K562 (cell line): ENCODE results near the gene TMCO4. TPM values are rescaled to one million over a fixed set of nuclear protein-coding genes. Genes with fewer than 3 reads are reported as not detected.

Experiments
- ATAC-seq: fragments of 200-7000 bp; cut with Tn5 transposase; 3 replicates; pipeline ENCODE4 v1.9.1; 2020; ENCODE audit warnings: moderate library complexity
- BruUV-seq: library from RNA; stranded (reverse); fragments of 400-500 nt; replicated peaks from 2 replicates; lab custom pipeline; 2021; lab: Mats Ljungman, UMichigan
- CTCF ChIA-PET: fragments of 300-600 bp; formaldehyde crosslinking; extraction: SDS; loops from one replicate; lab custom pipeline; 2021; ENCODE audit warnings: low intra/inter-chr PET ratio; lab: Yijun Ruan, JAX
- POLR2A ChIA-PET: fragments of 300-600, 350-650 bp; sonication (Branson Sonifier 250); formaldehyde crosslinking; extraction: SDS; loops from one replicate; lab custom pipeline; 2021; ENCODE audit warnings: antibody characterized with exemption, inconsistent platforms; lab: Yijun Ruan, JAX
- DNase-seq, 4 experiments: peaks; one replicate each; pipeline versions ENCODE4 v3.0.0 to v3.0.0-alpha.2; 2011 to 2018; ENCODE audit warnings: low spot score in 3 of 4, mixed read lengths in 3 of 4; ENCODE audit errors: extremely low read depth in 1 of 4
- FAIRE-seq: peaks from 2 replicates; lab custom pipeline; 2011; peaks lifted over from hg19 to GRCh38; lab: Jason Lieb, UNC
- H2AFZ ChIP-seq: 2 replicates; pipeline ENCODE4 v1.6.0; 2011; ENCODE audit warnings: low read depth, low read length, control low read depth, inconsistent platforms
- H3K27ac ChIP-seq: fragments of 200-600 bp; 3 replicates; pipeline ENCODE4 v1.8.0; 2011; ENCODE audit warnings: low read depth, mild to moderate bottlenecking, control low read depth, inconsistent platforms, low read length, moderate library complexity, mixed read lengths; ENCODE audit errors: extremely low read depth
- H3K27me3 ChIP-seq, 2 experiments: fragments of 300-600 bp in 1 of 2; 2 replicates in 1 of 2; 3 replicates in 1 of 2; pipeline versions ENCODE4 v1.6.0 to v1.8.0; 2011; ENCODE audit warnings: inconsistent platforms in 2 of 2, low read length in 2 of 2, mild to moderate bottlenecking in 1 of 2, mixed read lengths in 1 of 2, moderate library complexity in 1 of 2; ENCODE audit not compliant: control insufficient read depth in 2 of 2, insufficient read depth in 2 of 2
- H3K36me3 ChIP-seq: fragments of 300-600 bp; 3 replicates; pipeline ENCODE4 v1.8.0; 2011; ENCODE audit warnings: mild to moderate bottlenecking, low read length, inconsistent platforms; ENCODE audit not compliant: control insufficient read depth, insufficient read depth
- H3K4me1 ChIP-seq, 2 experiments: fragments of 200-600 bp in 1 of 2; replicated peaks in 1 of 2; 2 replicates in 1 of 2; 3 replicates in 1 of 2; pipeline versions ENCODE4 v1.5.1 to v1.8.0; 2011; ENCODE audit warnings: inconsistent platforms in 2 of 2, low read length in 2 of 2, mild to moderate bottlenecking in 1 of 2, mixed read lengths in 1 of 2, moderate library complexity in 1 of 2; ENCODE audit not compliant: control insufficient read depth in 2 of 2, insufficient read depth in 2 of 2
- H3K4me2 ChIP-seq: 2 replicates; pipeline ENCODE4 v1.6.1; 2011; ENCODE audit warnings: low read length, control low read depth, inconsistent platforms, mixed read lengths; ENCODE audit not compliant: insufficient read depth
- H3K4me3 ChIP-seq: fragments of 200-600 bp; sonication (generic), shearing (Covaris generic); 2 replicates; pipeline ENCODE4 v1.5.1; 2016; ENCODE audit warnings: control low read depth, inconsistent platforms
- H3K79me2 ChIP-seq: fragments of 200-600 bp; 3 replicates; pipeline ENCODE4 v1.8.0; 2011; ENCODE audit warnings: low read length, inconsistent platforms; ENCODE audit not compliant: control insufficient read depth, insufficient read depth
- H3K9ac ChIP-seq, 2 experiments: 2 replicates each; pipeline versions ENCODE4 v1.6.0 to v1.6.1; 2011; ENCODE audit warnings: low read depth in 2 of 2, low read length in 2 of 2, control low read depth in 1 of 2, inconsistent platforms in 1 of 2, mild to moderate bottlenecking in 1 of 2, mixed read lengths in 1 of 2; ENCODE audit not compliant: insufficient read depth in 1 of 2
- H3K9me1 ChIP-seq: one replicate; pipeline ENCODE4 v1.6.0; 2011; ENCODE audit warnings: inconsistent platforms, mild to moderate bottlenecking, low read length, moderate library complexity; ENCODE audit not compliant: control insufficient read depth, insufficient read depth
- H3K9me3 ChIP-seq: replicated peaks from 2 replicates; pipeline ENCODE4 v1.5.1; 2011; ENCODE audit warnings: low read depth, low read length, inconsistent platforms; ENCODE audit not compliant: control insufficient read depth, insufficient read depth
- H4K20me1 ChIP-seq: replicated peaks from 2 replicates; pipeline ENCODE4 v1.6.1; 2011; ENCODE audit warnings: low read length, inconsistent platforms, mixed read lengths; ENCODE audit not compliant: control insufficient read depth, insufficient read depth
- RBM25 ChIP-seq: fragments of 200-400 bp; formaldehyde crosslinking; IDR thresholded peaks from 2 replicates; pipeline ENCODE4 v1.6.1; 2018; ENCODE audit warnings: low read length, low read depth, moderate library complexity; ENCODE audit not compliant: severe bottlenecking
- SP2 ChIP-seq: IDR thresholded peaks from 2 replicates; pipeline ENCODE4 v1.6.1; 2011; ENCODE audit warnings: mild to moderate bottlenecking, low read depth, low read length, moderate library complexity; ENCODE audit not compliant: poor library complexity, severe bottlenecking; ENCODE audit errors: extremely low read depth
- WGBS: fragments of 100-300 bp; shearing (Covaris generic); methylation state at CpG from one replicate; pipeline ENCODE4 v1.1.6; 2016; ENCODE audit warnings: low coverage, mixed read lengths; ENCODE audit not compliant: insufficient coverage; ENCODE audit errors: missing lambda C conversion rate; 5-methylcytosine and 5-hydroxymethylcytosine counted together
- in situ Hi-C: fragments of 300-500 bp; cut with MboI; formaldehyde crosslinking; loops from 4 replicates; pipeline ENCODE4 v1.15.0; 2018; ENCODE audit warnings: inconsistent platforms, mixed read lengths
- intact Hi-C: fragments of 100-400 bp; cut with micrococcal nuclease; formaldehyde crosslinking; loops from 2 replicates; pipeline ENCODE4 v1.14.2; 2022
- polyA plus RNA-seq, 8 experiments: library from polyadenylated mRNA; depleted of rRNA in 4 of 8; stranded (reverse) in 5 of 8; unstranded in 3 of 8; fragments of >200 nt; fragmentation: Nextera tagmentation in 2 of 8; fragmentation: Illumina TruSeq in 1 of 8; extraction: Ambion mirVana in 2 of 8; extraction: Trizol in 1 of 8; gene quantifications; 2 replicates each; pipeline versions ENCODE4 v1.2.1 to v1.2.3, GENCODE V29; 2011 to 2014; ENCODE audit warnings: inconsistent platforms in 1 of 8, missing spikeins in 1 of 8
- total RNA-seq, 7 experiments: library from RNA; depleted of rRNA in 6 of 7; stranded (reverse); fragments of >200 nt in 6 of 7; fragmentation: Illumina TruSeq in 2 of 7; extraction: Trizol in 2 of 7; gene quantifications; 2 replicates each; pipeline versions ENCODE4 v1.2.1 to v1.2.3, GENCODE V29; 2011 to 2021; ENCODE audit warnings: low replicate concordance in 1 of 7
- TF ChIP-seq, protein P1 (sequence below), 2 experiments: fragments of 150-350 bp in 1 of 2; IDR thresholded peaks; 2 replicates each; pipeline ENCODE4 v1.6.1; 2012 to 2016; ENCODE audit warnings: low read depth in 2 of 2, low read length in 2 of 2, mild to moderate bottlenecking in 1 of 2, moderate library complexity in 1 of 2

Gene TMCO4
- total and polyA plus RNA-seq, 9 of the 15 experiments (the other 6 are each of a cell fraction or from before 2014, with no cell fraction given), result 0.06 to 2.1 (median 1.2) TPM

DNA sequence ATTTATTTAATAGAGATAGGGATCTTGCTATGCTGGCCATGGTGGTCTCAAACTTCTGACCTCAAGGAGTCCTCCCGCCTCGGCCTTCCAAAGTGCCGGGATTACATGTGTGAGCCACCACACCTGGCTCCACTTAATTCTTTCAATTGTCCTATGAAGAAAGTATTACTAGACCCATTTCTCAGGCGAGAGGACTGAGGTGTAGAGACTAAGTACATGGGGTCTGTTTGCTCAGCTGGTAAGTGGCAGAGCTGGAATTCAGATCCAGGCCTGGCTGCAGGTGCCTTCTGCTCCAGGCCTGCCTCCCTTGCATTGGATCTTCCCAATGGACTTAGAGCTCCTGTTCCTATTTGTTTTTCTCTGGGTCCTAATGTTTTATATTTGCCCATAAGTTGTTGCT, 79.5 kb downstream of the TMCO4 start:
- POLR2A ChIA-PET, result no interaction called here
- CTCF ChIA-PET, result no interaction called here
- no peak overlapping the region for H3K4me2 ChIP-seq
- no peaks in the 10 kb centered on the region for H3K36me3 ChIP-seq
- no peaks in the 10 kb centered on the region for H3K9me3 ChIP-seq
- H3K9me1 ChIP-seq, result no peaks in the 10 kb centered on the region
- H3K4me1 ChIP-seq, result no peaks in the 10 kb centered on the region
- intact Hi-C loops, result no loop called here
- H2AFZ ChIP-seq, result no peak overlapping the region
- H3K27ac ChIP-seq, result no peak overlapping the region
- no peak for FAIRE-seq
- H3K9ac ChIP-seq, result no peak overlapping the region
- H4K20me1 ChIP-seq, result peaks cover 7% of the 10 kb centered on the region; the same call in 1 of the 2 replicates
- WGBS, result 12% methylated on average over 4 of the region's 4 CpGs
- H3K27me3 ChIP-seq, result peaks cover 17 to 35% of the 10 kb centered on the region in 2 experiments; a peak in 4 of 5 replicates
- TF ChIP-seq RBM25 (peak; percentile 12), SP2 (no peak)
- TF ChIP-seq, protein P1, sequence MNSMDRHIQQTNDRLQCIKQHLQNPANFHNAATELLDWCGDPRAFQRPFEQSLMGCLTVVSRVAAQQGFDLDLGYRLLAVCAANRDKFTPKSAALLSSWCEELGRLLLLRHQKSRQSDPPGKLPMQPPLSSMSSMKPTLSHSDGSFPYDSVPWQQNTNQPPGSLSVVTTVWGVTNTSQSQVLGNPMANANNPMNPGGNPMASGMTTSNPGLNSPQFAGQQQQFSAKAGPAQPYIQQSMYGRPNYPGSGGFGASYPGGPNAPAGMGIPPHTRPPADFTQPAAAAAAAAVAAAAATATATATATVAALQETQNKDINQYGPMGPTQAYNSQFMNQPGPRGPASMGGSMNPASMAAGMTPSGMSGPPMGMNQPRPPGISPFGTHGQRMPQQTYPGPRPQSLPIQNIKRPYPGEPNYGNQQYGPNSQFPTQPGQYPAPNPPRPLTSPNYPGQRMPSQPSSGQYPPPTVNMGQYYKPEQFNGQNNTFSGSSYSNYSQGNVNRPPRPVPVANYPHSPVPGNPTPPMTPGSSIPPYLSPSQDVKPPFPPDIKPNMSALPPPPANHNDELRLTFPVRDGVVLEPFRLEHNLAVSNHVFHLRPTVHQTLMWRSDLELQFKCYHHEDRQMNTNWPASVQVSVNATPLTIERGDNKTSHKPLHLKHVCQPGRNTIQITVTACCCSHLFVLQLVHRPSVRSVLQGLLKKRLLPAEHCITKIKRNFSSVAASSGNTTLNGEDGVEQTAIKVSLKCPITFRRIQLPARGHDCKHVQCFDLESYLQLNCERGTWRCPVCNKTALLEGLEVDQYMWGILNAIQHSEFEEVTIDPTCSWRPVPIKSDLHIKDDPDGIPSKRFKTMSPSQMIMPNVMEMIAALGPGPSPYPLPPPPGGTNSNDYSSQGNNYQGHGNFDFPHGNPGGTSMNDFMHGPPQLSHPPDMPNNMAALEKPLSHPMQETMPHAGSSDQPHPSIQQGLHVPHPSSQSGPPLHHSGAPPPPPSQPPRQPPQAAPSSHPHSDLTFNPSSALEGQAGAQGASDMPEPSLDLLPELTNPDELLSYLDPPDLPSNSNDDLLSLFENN (IDR thresholded peaks at IDR 0.05; ENCODE audit: low read depth in 2 of 2, low read length in 2 of 2), result no peak
- TF ChIP-seq, all 486 proteins: peak for 1
- Histone ChIP-seq H3K79me2 (no peaks in the 10 kb centered on the region), H3K4me3 (no peak overlapping the region)
- no peak for ATAC-seq
- BruUV-seq, result no TSS peak
- in situ Hi-C loops, result no loop called here
- no peak for DNase-seq
